ENCODE measurements around the gene STK39.

- no peak for TF ChIP-seq SMC3 (IDR thresholded peaks at IDR 0.05; ENCODE audit: low read depth, low read length)
- no peak for TF ChIP-seq CTCF (conservative IDR thresholded peaks at IDR 0.05; ENCODE audit: low read depth, low read length)
- no peak for TF ChIP-seq RCOR1 (IDR thresholded peaks at IDR 0.05; ENCODE audit: insufficient replicate concordance, low read length)
Observed at GRCh38 chr2:168060986-168061750, 186.2 kb downstream of the STK39 start.
